Tibial artery (tissue), 4 donors: ENCODE measurements around the gene ABCB1.

ENCODE experiments used
- DNase-seq, 2 donors: peaks; one replicate each; pipeline ENCODE4 v3.0.0-alpha.2; 2019
- H3K27ac ChIP-seq, 2 donors: fragments of 200-600 bp; sonication (generic) in 1 of 2; 1 replicate in 1 of 2; 2 replicates in 1 of 2; pipeline ENCODE4 v1.5.1; 2018 to 2019; ENCODE audit warnings: mild to moderate bottlenecking in 1 of 2
- H3K27me3 ChIP-seq, 2 donors: fragments of 200-600 bp; sonication (generic) in 1 of 2; one replicate each; pipeline versions ENCODE4 v1.5.1 to v1.6.0; 2016 to 2019
- H3K36me3 ChIP-seq, 3 donors: fragments of 200-600 bp; sonication (generic) in 2 of 3; one replicate each; pipeline ENCODE4 v1.5.1; 2016 to 2019; ENCODE audit warnings: mild to moderate bottlenecking in 2 of 3
- H3K4me1 ChIP-seq, 4 donors: fragments of 200-600 bp; sonication (generic) in 2 of 4; 1 replicate in 3 of 4; 2 replicates in 1 of 4; pipeline ENCODE4 v1.5.1; 2016 to 2019
- H3K4me3 ChIP-seq, 2 donors: fragments of 200-600 bp; sonication (generic) in 1 of 2; 1 replicate in 1 of 2; 2 replicates in 1 of 2; pipeline ENCODE4 v1.5.1; 2018 to 2019; ENCODE audit warnings: mild to moderate bottlenecking in 2 of 2
- H3K9me3 ChIP-seq, 3 donors: fragments of 200-600 bp; sonication (generic) in 1 of 3; one replicate each; pipeline ENCODE4 v1.5.1; 2016 to 2019
- CTCF ChIP-seq, 2 experiments: fragments of 200-600 bp in 1 of 2; fragments of 450-650 bp in 1 of 2; IDR thresholded peaks; one replicate each; pipeline ENCODE4 v1.5.1; 2017 to 2019; ENCODE audit warnings: antibody characterized with exemption in 2 of 2, mild to moderate bottlenecking in 1 of 2, moderate library complexity in 1 of 2
- intact Hi-C: fragments of 100-400 bp; cut with DNase I; formaldehyde crosslinking; loops from one replicate; pipeline ENCODE4 v1.15.0; 2023; ENCODE audit warnings: low total_unique reads

ABCB1 gene

GRCh38 chr7:87548123-87548919 lies 52.4 kb downstream of the ABCB1 start:
- no peak for DNase-seq
- Histone ChIP-seq H3K36me3 (no peaks in the 10 kb centered on the region), H3K27me3 (no peaks in the 10 kb centered on the region), H3K4me1 (no peaks in the 10 kb centered on the region), H3K9me3 (no peaks in the 10 kb centered on the region), H3K4me3 (no peak overlapping the region), H3K27ac (no peak overlapping the region)
- no peak for TF ChIP-seq CTCF (IDR thresholded peaks at IDR 0.05)
- intact Hi-C loops, result no loop called here

- Histone ChIP-seq H3K4me1 (no peaks in the 10 kb centered on the region), H3K27ac (no peak overlapping the region), H3K27me3 (no peaks in the 10 kb centered on the region), H3K36me3 (no peaks in the 10 kb centered on the region), H3K4me3 (no peak overlapping the region), H3K9me3 (no peaks in the 10 kb centered on the region)
- DNase-seq, result no peak
- TF ChIP-seq CTCF (IDR thresholded peaks at IDR 0.05), result no peak
- intact Hi-C loops, result no loop called here
Measured at GRCh38 chr7:87545760-87546159, 54.9 kb downstream of the ABCB1 start.

- no peaks in the 10 kb centered on the region for H3K9me3 ChIP-seq
- no peaks in the 10 kb centered on the region for H3K4me1 ChIP-seq
- H3K4me3 ChIP-seq, result no peak overlapping the region
- no peak overlapping the region for H3K27ac ChIP-seq
- no peaks in the 10 kb centered on the region for H3K36me3 ChIP-seq
- intact Hi-C loops, result no loop called here
- H3K27me3 ChIP-seq, result no peaks in the 10 kb centered on the region
- TF ChIP-seq CTCF (IDR thresholded peaks at IDR 0.05), result no peak
- no peak for DNase-seq
Measured at GRCh38 chr7:87543623-87544022, 57.1 kb downstream of the ABCB1 start.

- no peaks in the 10 kb centered on the region for H3K27me3 ChIP-seq
- no peaks in the 10 kb centered on the region for H3K9me3 ChIP-seq
- no peak overlapping the region for H3K27ac ChIP-seq
- intact Hi-C loops, result no loop called here
- TF ChIP-seq CTCF (IDR thresholded peaks at IDR 0.05), result no peak
- H3K36me3 ChIP-seq, result no peaks in the 10 kb centered on the region
- no peaks in the 10 kb centered on the region for H3K4me1 ChIP-seq
- H3K4me3 ChIP-seq, result no peak overlapping the region
- no peak for DNase-seq
Measured at GRCh38 chr7:87541648-87542047, 59.0 kb downstream of the ABCB1 start.

- Histone ChIP-seq H3K4me1 (no peaks in the 10 kb centered on the region), H3K27me3 (no peaks in the 10 kb centered on the region), H3K9me3 (no peaks in the 10 kb centered on the region), H3K27ac (no peak overlapping the region), H3K4me3 (no peak overlapping the region), H3K36me3 (no peaks in the 10 kb centered on the region)
- intact Hi-C loops, result no loop called here
- no peak for DNase-seq
- no peak for TF ChIP-seq CTCF (IDR thresholded peaks at IDR 0.05)
Measured at GRCh38 chr7:87538052-87538451, 62.6 kb downstream of the ABCB1 start.
